GM10266 (cell line): ENCODE data around the gene ITGAX.
"Not testable (repeated sequence)": the region's sequence is repeated elsewhere in the genome, so short reads cannot be mapped to it uniquely, and the experiment has no call there.

Experiments
- DNase-seq: peaks from one replicate; pipeline ENCODE4 v3.0.0; 2012; ENCODE audit errors: extremely low spot score
- TF ChIP-seq, protein P1 (sequence below): IDR thresholded peaks from 2 replicates; pipeline ENCODE4 v1.5.1; 2012; ENCODE audit warnings: mild to moderate bottlenecking, low read depth; ENCODE audit not compliant: control insufficient read depth, insufficient read depth; ENCODE audit errors: missing control alignments

The ITGAX gene

DNA sequence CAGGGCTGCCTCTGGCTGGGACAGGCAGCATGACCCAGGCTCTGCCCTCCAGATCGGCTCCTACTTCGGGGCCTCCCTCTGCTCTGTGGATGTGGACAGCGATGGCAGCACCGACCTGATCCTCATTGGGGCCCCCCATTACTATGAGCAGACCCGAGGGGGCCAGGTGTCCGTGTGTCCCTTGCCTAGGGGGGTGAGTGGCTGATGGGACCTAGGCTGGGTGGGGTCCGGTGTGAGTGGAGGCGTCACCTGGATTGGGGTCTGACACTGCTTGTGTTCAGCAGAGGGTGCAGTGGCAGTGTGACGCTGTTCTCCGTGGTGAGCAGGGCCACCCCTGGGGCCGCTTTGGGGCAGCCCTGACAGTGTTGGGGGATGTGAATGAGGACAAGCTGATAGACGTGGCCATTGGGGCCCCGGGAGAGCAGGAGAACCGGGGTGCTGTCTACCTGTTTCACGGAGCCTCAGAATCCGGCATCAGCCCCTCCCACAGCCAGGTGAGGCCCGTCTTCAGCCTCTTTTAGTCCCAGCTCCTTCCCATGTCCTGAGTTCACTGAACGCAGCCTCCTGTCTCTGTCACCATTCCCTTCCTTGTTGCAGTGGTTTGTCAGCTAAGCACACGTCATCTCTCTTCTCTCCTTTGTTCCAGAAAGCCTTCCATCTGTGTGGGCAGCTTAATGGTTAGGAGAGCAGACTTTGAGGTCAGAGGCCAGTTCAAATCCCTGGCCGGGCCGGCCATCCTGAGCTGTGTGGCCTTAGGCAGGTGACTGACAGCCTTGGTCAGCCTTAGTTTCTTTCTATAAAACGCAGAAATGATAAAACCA lies 56.3 kb downstream of the ITGAX start:
- DNase-seq = no peak

DNA sequence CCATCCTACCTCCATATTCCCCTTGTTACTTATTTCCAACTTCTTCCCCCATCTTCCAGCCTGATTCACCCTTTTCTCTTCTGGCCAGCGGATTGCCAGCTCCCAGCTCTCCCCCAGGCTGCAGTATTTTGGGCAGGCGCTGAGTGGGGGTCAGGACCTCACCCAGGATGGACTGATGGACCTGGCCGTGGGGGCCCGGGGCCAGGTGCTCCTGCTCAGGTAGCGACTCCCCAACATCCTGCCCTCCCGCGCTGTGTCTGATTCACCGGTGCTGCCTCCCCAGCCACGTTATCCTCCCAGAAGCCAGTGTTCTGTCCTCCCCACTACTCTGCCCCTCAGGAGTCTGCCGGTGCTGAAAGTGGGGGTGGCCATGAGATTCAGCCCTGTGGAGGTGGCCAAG lies 57.8 kb downstream of the ITGAX start:
- TF ChIP-seq, protein P1, sequence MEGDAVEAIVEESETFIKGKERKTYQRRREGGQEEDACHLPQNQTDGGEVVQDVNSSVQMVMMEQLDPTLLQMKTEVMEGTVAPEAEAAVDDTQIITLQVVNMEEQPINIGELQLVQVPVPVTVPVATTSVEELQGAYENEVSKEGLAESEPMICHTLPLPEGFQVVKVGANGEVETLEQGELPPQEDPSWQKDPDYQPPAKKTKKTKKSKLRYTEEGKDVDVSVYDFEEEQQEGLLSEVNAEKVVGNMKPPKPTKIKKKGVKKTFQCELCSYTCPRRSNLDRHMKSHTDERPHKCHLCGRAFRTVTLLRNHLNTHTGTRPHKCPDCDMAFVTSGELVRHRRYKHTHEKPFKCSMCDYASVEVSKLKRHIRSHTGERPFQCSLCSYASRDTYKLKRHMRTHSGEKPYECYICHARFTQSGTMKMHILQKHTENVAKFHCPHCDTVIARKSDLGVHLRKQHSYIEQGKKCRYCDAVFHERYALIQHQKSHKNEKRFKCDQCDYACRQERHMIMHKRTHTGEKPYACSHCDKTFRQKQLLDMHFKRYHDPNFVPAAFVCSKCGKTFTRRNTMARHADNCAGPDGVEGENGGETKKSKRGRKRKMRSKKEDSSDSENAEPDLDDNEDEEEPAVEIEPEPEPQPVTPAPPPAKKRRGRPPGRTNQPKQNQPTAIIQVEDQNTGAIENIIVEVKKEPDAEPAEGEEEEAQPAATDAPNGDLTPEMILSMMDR = no peak
- DNase-seq = no peak

More for the DNA sequence above, 56.3 kb downstream of the ITGAX start:
- TF ChIP-seq, protein P1 = no peak

DNA sequence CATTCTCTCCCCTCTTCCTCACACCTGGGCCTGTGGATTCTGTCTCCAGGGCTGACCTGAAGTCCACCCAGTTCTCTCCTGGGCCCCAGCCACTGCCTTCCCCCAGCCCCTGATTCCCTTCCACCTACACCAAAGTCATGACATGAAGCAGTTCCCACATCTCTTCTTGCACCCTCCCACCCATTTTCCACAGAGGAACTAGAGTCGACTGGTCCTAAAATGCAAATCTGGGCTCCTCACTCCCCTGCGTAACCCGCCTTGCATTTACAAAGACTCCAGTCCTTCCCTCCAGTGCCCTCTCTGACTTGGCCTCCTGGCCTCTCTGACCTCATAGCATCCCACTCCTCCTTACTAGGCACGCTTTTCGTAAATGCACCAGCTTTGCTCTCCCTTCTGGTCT lies 58.4 kb downstream of the ITGAX start:
- TF ChIP-seq, protein P1 = no peak
- no peak for DNase-seq

DNA sequence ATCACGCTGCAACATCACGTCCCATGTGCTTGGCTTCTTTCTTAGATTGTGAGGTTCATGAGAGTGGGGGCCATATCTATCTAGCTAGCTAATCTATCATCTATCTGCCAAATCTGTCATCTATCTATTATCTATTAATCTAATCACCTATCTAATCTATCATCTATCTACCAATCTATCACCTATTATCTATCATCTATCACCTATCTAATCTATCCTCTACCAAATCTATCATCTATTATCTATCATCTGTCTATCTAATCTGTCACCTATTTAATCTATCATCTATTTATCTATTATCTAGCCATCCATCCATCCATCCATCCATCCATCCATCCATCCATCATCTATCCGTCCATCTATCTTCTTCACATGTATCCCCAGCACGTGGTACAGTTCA lies 59.0 kb downstream of the ITGAX start:
- DNase-seq = no peak
- TF ChIP-seq, protein P1 = no peak

DNA sequence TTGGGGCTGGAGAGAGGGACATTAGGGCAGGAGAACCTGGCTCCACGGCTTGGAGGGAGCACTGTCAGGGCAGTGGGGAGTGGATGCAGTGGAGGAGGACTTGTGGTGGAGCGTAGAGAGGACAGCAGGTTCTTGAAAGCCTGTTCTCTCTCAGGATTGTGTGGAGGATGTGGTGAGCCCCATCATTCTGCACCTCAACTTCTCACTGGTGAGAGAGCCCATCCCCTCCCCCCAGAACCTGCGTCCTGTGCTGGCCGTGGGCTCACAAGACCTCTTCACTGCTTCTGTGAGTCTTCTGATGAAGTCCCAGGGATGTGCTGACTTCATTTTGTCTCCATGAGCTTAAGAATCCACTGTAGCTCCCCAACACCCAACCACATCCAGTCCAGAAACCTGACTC lies 59.7 kb downstream of the ITGAX start:
- DNase-seq = no peak
- TF ChIP-seq, protein P1 = no peak

DNA sequence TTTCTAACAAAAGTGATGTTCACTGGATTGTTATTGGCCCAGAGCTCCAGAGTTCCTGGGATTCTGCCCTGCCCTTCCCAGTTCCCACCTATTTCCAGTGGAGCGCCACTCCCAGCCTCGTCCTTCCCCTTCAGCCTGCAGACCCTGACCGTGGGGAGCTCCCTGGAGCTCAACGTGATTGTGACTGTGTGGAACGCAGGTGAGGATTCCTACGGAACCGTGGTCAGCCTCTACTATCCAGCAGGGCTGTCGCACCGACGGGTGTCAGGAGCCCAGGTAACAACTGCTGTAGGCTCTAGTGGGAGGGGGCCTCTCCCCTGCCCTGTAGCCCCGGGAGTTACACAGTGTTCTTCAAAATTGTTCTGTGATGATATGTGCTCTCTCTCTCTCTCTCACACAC lies 61.4 kb downstream of the ITGAX start:
- no peak for DNase-seq
- TF ChIP-seq, protein P1 = no peak

DNA sequence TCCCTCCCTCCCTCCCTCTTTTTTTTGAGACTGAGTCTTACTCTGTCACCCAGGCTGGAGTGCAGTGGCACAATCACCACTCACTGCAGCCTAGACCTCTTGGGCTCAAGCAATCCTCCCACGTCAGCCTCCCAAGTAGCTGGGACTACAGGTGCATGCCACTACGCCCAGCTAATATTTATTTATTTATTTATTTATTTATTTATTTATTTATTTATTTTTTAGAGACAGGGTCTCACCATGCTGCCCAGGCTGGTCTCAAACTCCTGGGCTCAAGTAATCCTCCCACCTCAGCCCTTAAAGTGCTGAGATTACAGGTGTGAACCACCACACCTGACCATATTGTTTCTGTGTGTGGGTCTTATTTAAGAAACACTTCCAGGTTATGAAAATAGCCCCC lies 62.1 kb downstream of the ITGAX start:
- not testable (repeated sequence) for DNase-seq
